ENCODE data around the gene AURKB.
A peak's percentile ranks its signal among the peaks of the same experiment; 100 is the strongest.
"Not testable (repeated sequence)": the region's sequence is repeated elsewhere in the genome, so short reads cannot be mapped to it uniquely, and the experiment has no call there.

Gene AURKB

GRCh38 chr17:8209907-8210760 is at the start of gene AURKB:
Gene AURKB, minus strand, starts transcription at chr17:8210575. Its CDS starts 351 bp downstream, at chr17:8210224.
- Histone ChIP-seq H3K27me3 (ENCODE audit: control insufficient read depth, insufficient read depth, low read length) (no peaks in the 10 kb centered on the region), H3K4me1 (ENCODE audit: control insufficient read depth, insufficient read depth, low read length) (peaks cover 5% of the 10 kb centered on the region), H3K9ac (ENCODE audit: low read depth, low read length) (peak within 1 kb of the TSS; percentile 90), H3K36me3 (ENCODE audit: control insufficient read depth, insufficient read depth, low read length) (peaks cover 22% of the 10 kb centered on the region), H3K9me3 (ENCODE audit: control insufficient read depth, insufficient read depth, low read length) (no peaks in the 10 kb centered on the region), H3K4me3 (ENCODE audit: low read depth, low read length) (peak within 1 kb of the TSS; percentile 98)

- no peaks in the 10 kb centered on the region for H3K27me3 ChIP-seq (ENCODE audit: control insufficient read depth, insufficient read depth, low read length)
- peaks cover 54% of the 10 kb centered on the region for H3K36me3 ChIP-seq (ENCODE audit: control insufficient read depth, insufficient read depth, low read length)
- H3K9me3 ChIP-seq (ENCODE audit: control insufficient read depth, insufficient read depth, low read length): no peaks in the 10 kb centered on the region
- H3K4me3 ChIP-seq (ENCODE audit: low read depth, low read length): no peak overlapping the region
- H3K4me1 ChIP-seq (ENCODE audit: control insufficient read depth, insufficient read depth, low read length): no peaks in the 10 kb centered on the region
- H3K9ac ChIP-seq (ENCODE audit: low read depth, low read length): no peak overlapping the region
Measured at GRCh38 chr17:8257801-8258200, 47.4 kb upstream of the AURKB start.

- H3K4me3 ChIP-seq (ENCODE audit: low read depth, low read length): no peak overlapping the region
- no peak overlapping the region for H3K9ac ChIP-seq (ENCODE audit: low read depth, low read length)
- H3K36me3 ChIP-seq (ENCODE audit: control insufficient read depth, insufficient read depth, low read length): peaks cover 51% of the 10 kb centered on the region
- H3K27me3 ChIP-seq (ENCODE audit: control insufficient read depth, insufficient read depth, low read length): no peaks in the 10 kb centered on the region
- H3K4me1 ChIP-seq (ENCODE audit: control insufficient read depth, insufficient read depth, low read length): no peaks in the 10 kb centered on the region
- no peaks in the 10 kb centered on the region for H3K9me3 ChIP-seq (ENCODE audit: control insufficient read depth, insufficient read depth, low read length)
Measured at GRCh38 chr17:8256691-8257090, 46.3 kb upstream of the AURKB start.

DNA sequence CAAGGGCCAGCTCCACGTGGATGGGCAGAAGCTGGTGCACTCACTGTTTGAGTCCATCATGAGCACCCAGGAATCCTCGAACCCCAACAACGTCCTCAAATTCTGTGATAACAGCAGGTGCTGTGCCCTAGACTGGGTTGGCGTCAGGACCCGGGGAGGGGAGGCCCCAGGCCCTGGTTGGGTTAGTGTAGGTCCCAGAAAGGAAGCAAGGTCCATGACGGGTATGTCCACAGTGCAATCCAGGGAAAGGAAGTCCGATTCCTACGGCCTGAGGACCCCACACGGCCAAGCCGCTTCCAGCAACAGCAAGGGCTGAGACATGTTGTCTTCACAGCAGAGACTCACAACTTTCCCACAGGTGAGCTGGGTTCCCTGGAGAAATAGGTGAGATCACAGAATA is 45.9 kb upstream of the AURKB start:
- H3K27me3 ChIP-seq (ENCODE audit: control insufficient read depth, insufficient read depth, low read length): no peaks in the 10 kb centered on the region
- H3K36me3 ChIP-seq (ENCODE audit: control insufficient read depth, insufficient read depth, low read length): peaks cover 47% of the 10 kb centered on the region
- H3K4me3 ChIP-seq (ENCODE audit: low read depth, low read length): no peak overlapping the region
- H3K4me1 ChIP-seq (ENCODE audit: control insufficient read depth, insufficient read depth, low read length): no peaks in the 10 kb centered on the region
- no peak overlapping the region for H3K9ac ChIP-seq (ENCODE audit: low read depth, low read length)
- no peaks in the 10 kb centered on the region for H3K9me3 ChIP-seq (ENCODE audit: control insufficient read depth, insufficient read depth, low read length)

GRCh38 chr17:8255499-8255898 is 45.1 kb upstream of the AURKB start:
- H3K4me1 ChIP-seq (ENCODE audit: control insufficient read depth, insufficient read depth, low read length): no peaks in the 10 kb centered on the region
- H3K9ac ChIP-seq (ENCODE audit: low read depth, low read length): no peak overlapping the region
- no peaks in the 10 kb centered on the region for H3K27me3 ChIP-seq (ENCODE audit: control insufficient read depth, insufficient read depth, low read length)
- H3K9me3 ChIP-seq (ENCODE audit: control insufficient read depth, insufficient read depth, low read length): no peaks in the 10 kb centered on the region
- peaks cover 42% of the 10 kb centered on the region for H3K36me3 ChIP-seq (ENCODE audit: control insufficient read depth, insufficient read depth, low read length)
- H3K4me3 ChIP-seq (ENCODE audit: low read depth, low read length): no peak overlapping the region

DNA sequence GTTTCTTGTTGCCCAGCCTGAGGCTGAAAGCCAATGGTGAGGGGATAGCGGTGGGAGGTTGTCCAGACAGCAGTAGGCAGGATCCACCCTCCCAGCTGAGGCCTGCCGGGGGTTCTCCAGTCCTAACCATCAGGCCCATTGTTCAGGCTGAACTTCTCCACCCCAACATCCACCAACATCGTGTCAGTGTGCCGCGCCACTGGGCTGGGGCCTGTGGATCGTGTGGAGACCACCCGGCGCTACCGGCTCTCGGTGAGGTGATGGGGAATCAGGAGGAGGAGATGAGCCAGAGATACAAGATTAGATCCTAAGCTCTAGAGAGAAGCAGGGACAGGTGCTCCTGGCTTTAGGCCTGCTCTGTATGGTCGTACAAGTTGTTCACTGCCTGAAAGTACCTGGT is 44.5 kb upstream of the AURKB start:
- Histone ChIP-seq H3K36me3 (ENCODE audit: control insufficient read depth, insufficient read depth, low read length) (peaks cover 42% of the 10 kb centered on the region), H3K9ac (ENCODE audit: low read depth, low read length) (no peak overlapping the region), H3K4me1 (ENCODE audit: control insufficient read depth, insufficient read depth, low read length) (peaks cover 3% of the 10 kb centered on the region), H3K4me3 (ENCODE audit: low read depth, low read length) (no peak overlapping the region), H3K9me3 (ENCODE audit: control insufficient read depth, insufficient read depth, low read length) (no peaks in the 10 kb centered on the region), H3K27me3 (ENCODE audit: control insufficient read depth, insufficient read depth, low read length) (no peaks in the 10 kb centered on the region)

DNA sequence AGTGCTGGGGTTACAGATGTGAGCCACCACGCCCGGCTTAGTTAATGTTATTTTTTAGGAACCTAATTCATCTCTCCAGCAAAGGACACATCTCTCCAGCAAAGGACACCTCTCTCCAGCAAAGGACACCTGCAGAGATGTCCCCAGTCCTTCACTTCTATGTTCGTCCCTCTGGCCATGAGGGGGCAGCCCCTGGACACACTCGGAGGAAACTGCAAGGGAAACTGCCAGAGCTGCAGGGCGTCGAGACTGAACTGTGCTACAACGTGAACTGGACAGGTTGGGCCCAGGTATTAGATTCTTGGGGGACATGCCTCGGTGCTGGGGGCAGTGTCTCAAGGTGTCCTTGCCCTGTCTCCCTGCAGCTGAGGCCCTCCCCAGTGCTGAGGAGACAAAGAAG is 43.4 kb upstream of the AURKB start:
- Histone ChIP-seq H3K9me3 (ENCODE audit: control insufficient read depth, insufficient read depth, low read length) (no peaks in the 10 kb centered on the region), H3K9ac (ENCODE audit: low read depth, low read length) (no peak overlapping the region), H3K4me3 (ENCODE audit: low read depth, low read length) (no peak overlapping the region), H3K4me1 (ENCODE audit: control insufficient read depth, insufficient read depth, low read length) (peaks cover 3% of the 10 kb centered on the region), H3K36me3 (ENCODE audit: control insufficient read depth, insufficient read depth, low read length) (peaks cover 37% of the 10 kb centered on the region), H3K27me3 (ENCODE audit: control insufficient read depth, insufficient read depth, low read length) (no peaks in the 10 kb centered on the region)

- H3K27me3 ChIP-seq (ENCODE audit: control insufficient read depth, insufficient read depth, low read length): not testable (repeated sequence)
Measured at GRCh38 chr17:8251411-8251810, 41.0 kb upstream of the AURKB start.

GRCh38 chr17:8249621-8250500 is 39.5 kb upstream of the AURKB start:
- Histone ChIP-seq H3K36me3 (ENCODE audit: control insufficient read depth, insufficient read depth, low read length) (peaks cover 8% of the 10 kb centered on the region), H3K9me3 (ENCODE audit: control insufficient read depth, insufficient read depth, low read length) (no peaks in the 10 kb centered on the region), H3K9ac (ENCODE audit: low read depth, low read length) (peak overlapping the region; percentile 93), H3K4me1 (ENCODE audit: control insufficient read depth, insufficient read depth, low read length) (peaks cover 3% of the 10 kb centered on the region), H3K27me3 (ENCODE audit: control insufficient read depth, insufficient read depth, low read length) (no peaks in the 10 kb centered on the region), H3K4me3 (ENCODE audit: low read depth, low read length) (peak overlapping the region; percentile 99)

More at GRCh38 chr17:8251411-8251810, 41.0 kb upstream of the AURKB start:
- H3K9me3 ChIP-seq (ENCODE audit: control insufficient read depth, insufficient read depth, low read length); H3K4me1 ChIP-seq (ENCODE audit: control insufficient read depth, insufficient read depth, low read length); H3K9ac ChIP-seq (ENCODE audit: low read depth, low read length); H3K4me3 ChIP-seq (ENCODE audit: low read depth, low read length): not testable (repeated sequence)
- peaks cover 24% of the 10 kb centered on the region for H3K36me3 ChIP-seq (ENCODE audit: control insufficient read depth, insufficient read depth, low read length)

DNA sequence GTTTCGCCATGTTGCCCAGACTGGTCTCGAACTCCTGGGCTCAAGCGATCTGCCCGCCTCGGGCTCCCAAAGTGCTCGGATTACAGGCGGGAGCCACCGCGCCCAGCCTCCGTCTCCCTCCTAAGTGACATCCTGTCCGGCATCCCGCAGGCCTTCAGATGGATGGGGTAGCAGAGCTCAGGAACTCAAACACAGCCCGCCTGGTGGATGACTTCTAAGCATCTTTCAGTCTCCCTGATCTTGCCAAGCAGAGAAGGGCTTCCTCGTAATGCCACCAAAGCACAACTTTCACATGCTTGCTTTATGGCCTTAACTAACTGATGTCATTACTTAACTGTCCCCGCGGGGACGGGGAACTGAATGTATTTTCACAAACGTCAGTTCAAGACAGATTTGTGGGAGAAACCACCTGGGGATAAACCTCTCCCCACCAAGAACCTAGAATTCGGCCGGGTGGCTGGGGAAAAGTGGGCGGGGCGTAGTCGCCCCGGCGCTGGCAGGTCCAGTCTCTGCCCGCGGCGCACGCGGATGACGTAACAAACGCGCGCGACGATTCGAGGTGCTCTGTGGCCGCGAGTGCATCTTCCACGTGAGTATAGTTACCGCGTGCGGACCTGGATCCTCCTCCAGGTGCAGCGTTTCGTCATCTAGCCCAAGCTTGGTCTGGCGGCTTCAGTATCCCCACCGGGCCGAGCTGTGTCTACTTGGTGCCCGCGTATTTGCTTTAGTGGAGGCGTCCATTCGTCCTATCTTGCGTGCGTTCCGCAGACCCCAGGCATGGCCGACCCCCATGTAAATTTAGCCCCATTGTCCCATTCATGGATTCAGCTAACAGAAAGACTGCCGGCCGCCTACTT is 38.6 kb upstream of the AURKB start, which contains the start of gene PFAS:
Gene PFAS (plus strand): TSS at position 539 of the 857 bp plus-strand sequence. CDS start 4,649 bp downstream, outside the sequence.
- no peaks in the 10 kb centered on the region for H3K9me3 ChIP-seq (ENCODE audit: control insufficient read depth, insufficient read depth, low read length)
- peaks cover 3% of the 10 kb centered on the region for H3K36me3 ChIP-seq (ENCODE audit: control insufficient read depth, insufficient read depth, low read length)
- no peaks in the 10 kb centered on the region for H3K27me3 ChIP-seq (ENCODE audit: control insufficient read depth, insufficient read depth, low read length)
- peaks cover 3% of the 10 kb centered on the region for H3K4me1 ChIP-seq (ENCODE audit: control insufficient read depth, insufficient read depth, low read length)
- peak within 1 kb of the TSS; percentile 99 for H3K4me3 ChIP-seq (ENCODE audit: low read depth, low read length)
- H3K9ac ChIP-seq (ENCODE audit: low read depth, low read length): peak within 1 kb of the TSS; percentile 93

DNA sequence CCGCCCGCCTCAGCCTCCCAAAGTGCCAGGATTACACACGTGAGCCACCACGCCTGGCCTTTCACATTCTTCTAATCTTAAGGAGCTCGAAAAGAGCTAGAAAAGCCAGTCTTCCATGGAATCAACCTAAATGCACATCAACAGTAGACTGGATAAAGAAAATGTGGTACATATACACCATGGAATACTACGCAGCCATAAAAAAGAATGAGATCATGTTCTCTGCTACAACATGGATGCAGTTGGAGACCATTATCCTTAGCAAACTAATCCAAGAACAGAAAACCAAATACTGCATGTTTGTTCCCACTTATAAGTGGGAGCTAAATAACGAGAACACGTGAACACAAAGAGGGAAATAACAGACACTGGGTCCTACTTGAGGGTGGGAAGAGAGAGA is 34.4 kb upstream of the AURKB start:
- H3K36me3 ChIP-seq (ENCODE audit: control insufficient read depth, insufficient read depth, low read length): no peaks in the 10 kb centered on the region
- no peak overlapping the region for H3K4me3 ChIP-seq (ENCODE audit: low read depth, low read length)
- no peak overlapping the region for H3K9ac ChIP-seq (ENCODE audit: low read depth, low read length)
- H3K27me3 ChIP-seq (ENCODE audit: control insufficient read depth, insufficient read depth, low read length): no peaks in the 10 kb centered on the region
- H3K9me3 ChIP-seq (ENCODE audit: control insufficient read depth, insufficient read depth, low read length): no peaks in the 10 kb centered on the region
- H3K4me1 ChIP-seq (ENCODE audit: control insufficient read depth, insufficient read depth, low read length): no peaks in the 10 kb centered on the region

All from iPS-15b (cell line).